Right lobe of liver (tissue), 6 donors: ENCODE results near the gene ERCC3. TPM values are rescaled to one million over a fixed set of nuclear protein-coding genes. Genes with fewer than 3 reads are reported as not detected.
A peak's percentile ranks its signal among the peaks of the same experiment; 100 is the strongest.

ENCODE experiments used
- ATAC-seq, 4 donors: fragments of 200-7000 bp; cut with Tn5 transposase; one replicate each; pipeline ENCODE4 v1.9.1; 2020; ENCODE audit warnings: mild to moderate bottlenecking in 4 of 4, moderate library complexity in 4 of 4
- DNase-seq, 3 donors: peaks; one replicate each; pipeline ENCODE4 v3.0.0-alpha.2; 2020
- H3K27ac ChIP-seq, 3 donors: fragments of 200-600 bp; one replicate each; pipeline ENCODE4 v1.8.0; 2022
- H3K27me3 ChIP-seq, 2 donors: fragments of 200-600 bp; one replicate each; pipeline ENCODE4 v1.8.0; 2022
- H3K36me3 ChIP-seq, 4 donors: fragments of 200-600 bp; sonication (generic) in 1 of 4; one replicate each; pipeline versions ENCODE4 v1.5.1 to v1.8.0; 2017 to 2022; ENCODE audit warnings: control low read depth in 1 of 4
- H3K4me1 ChIP-seq, 4 donors: fragments of 200-600 bp; sonication (generic) in 1 of 4; one replicate each; pipeline versions ENCODE4 v1.5.1 to v1.8.0; 2017 to 2022; ENCODE audit warnings: control low read depth in 1 of 4
- H3K4me3 ChIP-seq, 3 donors: fragments of 200-600 bp; one replicate each; pipeline ENCODE4 v1.8.0; 2022
- H3K9me3 ChIP-seq, 4 donors: fragments of 200-600 bp; sonication (generic) in 1 of 4; one replicate each; pipeline versions ENCODE4 v1.5.1 to v1.8.0; 2017 to 2022; ENCODE audit warnings: control low read depth in 1 of 4
- POLR2A ChIP-seq: fragments of 450-650 bp; IDR thresholded peaks from one replicate; pipeline ENCODE4 v1.6.1; 2017; ENCODE audit warnings: antibody characterized with exemption, mild to moderate bottlenecking
- WGBS: methylation state at CpG from one replicate; pipeline ENCODE4 v1.1.6; 2018; ENCODE audit warnings: low coverage, low lambda C conversion rate; ENCODE audit not compliant: insufficient coverage; ENCODE audit errors: missing lambda C conversion rate; 5-methylcytosine and 5-hydroxymethylcytosine counted together
- intact Hi-C, 2 donors: fragments of 100-400 bp; cut with DNase I; formaldehyde crosslinking; loops; one replicate each; pipeline versions ENCODE4 v1.11.2 to v1.14.1; 2022
- total RNA-seq, 6 experiments: library from RNA; depleted of rRNA in 2 of 6; stranded (reverse); fragments of >200 nt in 2 of 6; fragmentation: NEBNext Ultra II Directional in 3 of 6; extraction: Animal tissue kit (Norgen Biotek cat#: 25700) in 3 of 6; gene quantifications; one replicate each; pipeline versions ENCODE4 v1.1.0 to v1.2.4, GENCODE V29; 2016 to 2023
- TF ChIP-seq, protein P1 (sequence below), 4 donors: fragments of 200-600 bp in 3 of 4; fragments of 450-650 bp in 1 of 4; IDR thresholded peaks; one replicate each; pipeline versions ENCODE4 v1.5.1 to v1.8.0; 2016 to 2022; ENCODE audit warnings: antibody characterized with exemption in 4 of 4, mild to moderate bottlenecking in 2 of 4
- donor health status: DM: no; HTN: yes; CAD: no.
- donor health status: DM: no; HTN: no; CAD: no.
- donor health status: DM: no; HTN: no; CAD: no.
- donor health status: DM: no; HTN: yes; CAD: no.
- donor health status: DM: no; HTN: yes; CAD: no.

The ERCC3 gene
- total RNA-seq, 6 experiments from 2014 or later: 13.5 to 17.3 (median 16.0) TPM

- H3K36me3 ChIP-seq: peaks cover 0 to 28% (median 13%) of the 10 kb centered on the region in 4 donors
- ATAC-seq (no peak), DNase-seq (no peak)
- no peaks in the 10 kb centered on the region for H3K9me3 ChIP-seq
- 100% methylated on average over 1 of the region's 1 CpG for WGBS
- H3K27ac ChIP-seq: no peak overlapping the region
- TF ChIP-seq POLR2A: no peak
- TF ChIP-seq, protein P1, sequence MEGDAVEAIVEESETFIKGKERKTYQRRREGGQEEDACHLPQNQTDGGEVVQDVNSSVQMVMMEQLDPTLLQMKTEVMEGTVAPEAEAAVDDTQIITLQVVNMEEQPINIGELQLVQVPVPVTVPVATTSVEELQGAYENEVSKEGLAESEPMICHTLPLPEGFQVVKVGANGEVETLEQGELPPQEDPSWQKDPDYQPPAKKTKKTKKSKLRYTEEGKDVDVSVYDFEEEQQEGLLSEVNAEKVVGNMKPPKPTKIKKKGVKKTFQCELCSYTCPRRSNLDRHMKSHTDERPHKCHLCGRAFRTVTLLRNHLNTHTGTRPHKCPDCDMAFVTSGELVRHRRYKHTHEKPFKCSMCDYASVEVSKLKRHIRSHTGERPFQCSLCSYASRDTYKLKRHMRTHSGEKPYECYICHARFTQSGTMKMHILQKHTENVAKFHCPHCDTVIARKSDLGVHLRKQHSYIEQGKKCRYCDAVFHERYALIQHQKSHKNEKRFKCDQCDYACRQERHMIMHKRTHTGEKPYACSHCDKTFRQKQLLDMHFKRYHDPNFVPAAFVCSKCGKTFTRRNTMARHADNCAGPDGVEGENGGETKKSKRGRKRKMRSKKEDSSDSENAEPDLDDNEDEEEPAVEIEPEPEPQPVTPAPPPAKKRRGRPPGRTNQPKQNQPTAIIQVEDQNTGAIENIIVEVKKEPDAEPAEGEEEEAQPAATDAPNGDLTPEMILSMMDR (IDR thresholded peaks at IDR 0.05): no peak
- H3K4me1 ChIP-seq: peaks cover 0 to 17% (median 0%) of the 10 kb centered on the region in 4 donors
- H3K4me3 ChIP-seq: no peak overlapping the region
- H3K27me3 ChIP-seq: no peaks in the 10 kb centered on the region
- intact Hi-C loops: no loop called here
These were observed 36.8 kb upstream of the ERCC3 start for GRCh38 chr2:127330753-127331152.

- Histone ChIP-seq H3K4me1 (peaks cover 0 to 17% (median 1%) of the 10 kb centered on the region in 4 donors), H3K4me3 (no peak overlapping the region), H3K27me3 (no peaks in the 10 kb centered on the region), H3K36me3 (peaks cover 0 to 61% (median 14%) of the 10 kb centered on the region in 4 donors), H3K27ac (peak overlapping the region in 2 of 3 donors; percentile 39 to 43), H3K9me3 (no peaks in the 10 kb centered on the region)
- peak; percentile 61 to 94 (median 85) for ATAC-seq
- DNase-seq: no peak
- intact Hi-C loops: no loop called here
- WGBS: 42% methylated on average over 2 of the region's 2 CpGs
- TF ChIP-seq POLR2A: no peak
- TF ChIP-seq, protein P1 (IDR thresholded peaks at IDR 0.05): no peak
These were observed 32.5 kb upstream of the ERCC3 start for GRCh38 chr2:127326289-127326945.

- ATAC-seq: peak; percentile 62 to 75 (median 70)
- Histone ChIP-seq H3K4me1 (peaks cover 0 to 17% (median 1%) of the 10 kb centered on the region in 4 donors), H3K9me3 (no peaks in the 10 kb centered on the region), H3K4me3 (no peak overlapping the region), H3K27ac (no peak overlapping the region), H3K27me3 (no peaks in the 10 kb centered on the region), H3K36me3 (peaks cover 0 to 65% (median 11%) of the 10 kb centered on the region in 4 donors)
- no peak for DNase-seq
- TF ChIP-seq POLR2A: no peak
- TF ChIP-seq, protein P1 (IDR thresholded peaks at IDR 0.05): peak; percentile 63 to 69 (median 66)
- intact Hi-C loops: no loop called here
- WGBS: 34% methylated on average over 3 of the region's 3 CpGs
These were observed 30.7 kb upstream of the ERCC3 start for GRCh38 chr2:127324635-127325034.

DNA sequence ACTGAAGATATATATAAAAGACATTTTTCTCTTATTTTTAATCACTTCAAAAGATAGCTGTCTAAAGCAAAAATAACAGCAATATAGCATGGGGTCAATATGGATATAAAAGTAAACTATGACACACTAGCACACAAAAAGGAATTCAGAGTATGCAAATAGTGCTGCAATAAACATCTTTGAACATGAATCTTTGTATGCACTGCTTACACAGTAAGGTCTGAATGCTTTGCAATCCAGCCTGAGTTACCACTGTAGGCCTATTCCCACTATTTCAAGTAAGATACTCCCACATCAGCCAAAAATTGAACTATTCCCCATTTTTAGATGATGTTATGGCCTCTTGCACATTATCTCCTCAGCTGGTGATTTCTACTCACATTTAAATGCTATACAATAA is 27.4 kb upstream of the ERCC3 start:
- no peak overlapping the region for H3K4me3 ChIP-seq
- no peak for DNase-seq
- H3K9me3 ChIP-seq: no peaks in the 10 kb centered on the region
- peaks cover 0 to 4% (median 1%) of the 10 kb centered on the region in 4 donors for H3K4me1 ChIP-seq
- no peaks in the 10 kb centered on the region for H3K27me3 ChIP-seq
- no peak overlapping the region for H3K27ac ChIP-seq
- intact Hi-C loops: no loop called here
- TF ChIP-seq POLR2A: no peak
- TF ChIP-seq, protein P1 (IDR thresholded peaks at IDR 0.05): no peak
- H3K36me3 ChIP-seq: peaks cover 0 to 76% (median 14%) of the 10 kb centered on the region in 4 donors
- no peak for ATAC-seq
